K562 (cell line): Measurements from ENCODE around the gene NOTCH1. TPM values are rescaled to one million over a fixed set of nuclear protein-coding genes. Genes with fewer than 3 reads are reported as not detected.

ENCODE experiments used
- CXXC5 ChIP-seq: fragments of 250-450 bp; sonication (Bioruptor Pico); IDR thresholded peaks from 2 replicates; pipeline ENCODE4 v1.8.0; 2022; ENCODE audit warnings: inconsistent platforms, mild to moderate bottlenecking, moderate library complexity
- FOSL1 ChIP-seq: fragments of 200-800 bp; sonication (Bioruptor generic); conservative IDR thresholded peaks from 2 replicates; pipeline ENCODE4 v1.6.1; 2016; ENCODE audit warnings: missing genetic modification characterization, missing compliant biosample characterization
- FOXA3 ChIP-seq, 2 experiments: fragments of 450-650 bp in 1 of 2; sonication (generic) in 1 of 2; formaldehyde crosslinking; IDR thresholded peaks in 1 of 2; conservative IDR thresholded peaks in 1 of 2; 2 replicates each; pipeline versions ENCODE4 v1.4.0 to v1.8.0; 2020 to 2022; ENCODE audit warnings: mild to moderate bottlenecking in 2 of 2, missing genetic modification reagents in 1 of 2
- ZNF830 ChIP-seq: fragments of 250-450 bp; sonication (Bioruptor Pico); IDR thresholded peaks from 2 replicates; pipeline ENCODE4 v1.5.0; 2021; ENCODE audit warnings: mild to moderate bottlenecking
- polyA plus RNA-seq, 8 experiments: library from polyadenylated mRNA; depleted of rRNA in 4 of 8; stranded (reverse) in 5 of 8; unstranded in 3 of 8; fragments of >200 nt; fragmentation: Nextera tagmentation in 2 of 8; fragmentation: Illumina TruSeq in 1 of 8; extraction: Ambion mirVana in 2 of 8; extraction: Trizol in 1 of 8; gene quantifications; 2 replicates each; pipeline versions ENCODE4 v1.2.1 to v1.2.3, GENCODE V29; 2011 to 2014; ENCODE audit warnings: inconsistent platforms in 1 of 8, missing spikeins in 1 of 8
- total RNA-seq, 7 experiments: library from RNA; depleted of rRNA in 6 of 7; stranded (reverse); fragments of >200 nt in 6 of 7; fragmentation: Illumina TruSeq in 2 of 7; extraction: Trizol in 2 of 7; gene quantifications; 2 replicates each; pipeline versions ENCODE4 v1.2.1 to v1.2.3, GENCODE V29; 2011 to 2021; ENCODE audit warnings: low replicate concordance in 1 of 7
- TF ChIP-seq, protein P1 (sequence below), 2 experiments: fragments of 450-650 bp; formaldehyde crosslinking in 1 of 2; IDR thresholded peaks; 2 replicates each; pipeline versions ENCODE4 v1.4.0 to v1.6.1; 2014 to 2020; ENCODE audit warnings: mild to moderate bottlenecking in 2 of 2, borderline replicate concordance in 1 of 2, low read depth in 1 of 2
- TF ChIP-seq, protein P2 (sequence below): fragments of 200-800 bp; sonication (Bioruptor generic); IDR thresholded peaks from 2 replicates; pipeline ENCODE4 v1.6.1; 2016; ENCODE audit warnings: missing genetic modification characterization, missing compliant biosample characterization
- TF ChIP-seq, protein P3 (sequence below): fragments of 250-450 bp; sonication (Bioruptor Pico); IDR thresholded peaks from 2 replicates; pipeline ENCODE4 v1.4.0; 2020; ENCODE audit warnings: borderline replicate concordance
- TF ChIP-seq, protein P4 (sequence below): fragments of 250-450 bp; sonication (Bioruptor Pico); IDR thresholded peaks from 2 replicates; pipeline ENCODE4 v1.8.0; 2021; ENCODE audit warnings: borderline replicate concordance, mild to moderate bottlenecking, moderate library complexity; ENCODE audit not compliant: poor library complexity, severe bottlenecking

NOTCH1 gene
- total and polyA plus RNA-seq, 9 of the 15 experiments (the other 6 are each of a cell fraction or from before 2014, with no cell fraction given) = 0.03 to 31.4 (median 2.3) TPM

DNA sequence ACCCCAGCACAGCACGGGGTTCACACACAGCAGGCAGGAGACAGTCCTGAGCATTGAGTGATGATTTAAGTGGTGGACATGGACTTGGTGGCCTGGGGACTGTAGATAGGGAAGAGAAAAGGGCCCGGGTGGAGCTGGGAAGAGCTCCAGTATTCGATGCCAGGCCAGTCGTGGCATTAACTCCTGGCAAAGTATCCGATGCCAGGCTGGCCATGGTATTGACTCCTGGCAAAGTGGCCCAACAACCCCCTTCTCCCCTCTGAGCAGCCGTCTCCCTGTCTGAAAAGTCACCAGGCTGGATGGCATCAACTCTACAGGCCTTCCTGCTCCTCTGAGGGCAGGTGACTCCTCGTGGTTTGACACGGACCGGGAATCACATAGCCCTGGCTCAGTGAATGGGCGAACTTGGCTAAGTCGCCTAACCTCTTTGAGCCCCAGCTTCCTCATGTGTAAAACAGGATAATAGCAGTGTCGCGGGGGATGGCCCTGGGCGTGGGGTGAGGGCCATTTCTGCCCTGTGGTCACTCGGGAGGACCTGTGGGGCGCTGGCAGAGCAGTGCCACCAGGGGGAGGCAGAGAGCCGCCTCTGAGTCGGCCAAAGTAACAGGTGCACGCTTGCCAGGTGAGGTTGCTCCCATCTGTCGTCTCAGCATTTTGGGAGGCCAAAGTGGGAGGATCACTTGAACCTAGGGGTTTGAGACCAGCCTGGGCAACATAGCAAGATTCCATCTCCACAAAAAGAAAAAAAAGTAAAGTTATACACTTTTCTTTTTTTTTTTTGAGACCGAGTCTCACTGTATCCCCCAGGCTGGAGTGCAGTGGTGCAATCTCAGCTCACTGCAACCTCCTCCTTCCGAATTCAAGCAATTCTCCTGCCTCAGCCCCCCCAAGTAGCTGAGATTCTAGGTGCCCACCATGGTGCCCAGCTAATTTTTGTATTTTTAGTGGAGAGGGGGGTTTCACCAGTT is 57.3 kb downstream of the NOTCH1 start (continued):
- TF ChIP-seq, protein P1, sequence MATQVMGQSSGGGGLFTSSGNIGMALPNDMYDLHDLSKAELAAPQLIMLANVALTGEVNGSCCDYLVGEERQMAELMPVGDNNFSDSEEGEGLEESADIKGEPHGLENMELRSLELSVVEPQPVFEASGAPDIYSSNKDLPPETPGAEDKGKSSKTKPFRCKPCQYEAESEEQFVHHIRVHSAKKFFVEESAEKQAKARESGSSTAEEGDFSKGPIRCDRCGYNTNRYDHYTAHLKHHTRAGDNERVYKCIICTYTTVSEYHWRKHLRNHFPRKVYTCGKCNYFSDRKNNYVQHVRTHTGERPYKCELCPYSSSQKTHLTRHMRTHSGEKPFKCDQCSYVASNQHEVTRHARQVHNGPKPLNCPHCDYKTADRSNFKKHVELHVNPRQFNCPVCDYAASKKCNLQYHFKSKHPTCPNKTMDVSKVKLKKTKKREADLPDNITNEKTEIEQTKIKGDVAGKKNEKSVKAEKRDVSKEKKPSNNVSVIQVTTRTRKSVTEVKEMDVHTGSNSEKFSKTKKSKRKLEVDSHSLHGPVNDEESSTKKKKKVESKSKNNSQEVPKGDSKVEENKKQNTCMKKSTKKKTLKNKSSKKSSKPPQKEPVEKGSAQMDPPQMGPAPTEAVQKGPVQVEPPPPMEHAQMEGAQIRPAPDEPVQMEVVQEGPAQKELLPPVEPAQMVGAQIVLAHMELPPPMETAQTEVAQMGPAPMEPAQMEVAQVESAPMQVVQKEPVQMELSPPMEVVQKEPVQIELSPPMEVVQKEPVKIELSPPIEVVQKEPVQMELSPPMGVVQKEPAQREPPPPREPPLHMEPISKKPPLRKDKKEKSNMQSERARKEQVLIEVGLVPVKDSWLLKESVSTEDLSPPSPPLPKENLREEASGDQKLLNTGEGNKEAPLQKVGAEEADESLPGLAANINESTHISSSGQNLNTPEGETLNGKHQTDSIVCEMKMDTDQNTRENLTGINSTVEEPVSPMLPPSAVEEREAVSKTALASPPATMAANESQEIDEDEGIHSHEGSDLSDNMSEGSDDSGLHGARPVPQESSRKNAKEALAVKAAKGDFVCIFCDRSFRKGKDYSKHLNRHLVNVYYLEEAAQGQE (IDR thresholded peaks at IDR 0.05; ENCODE audit: borderline replicate concordance) = peak; percentile 94
- TF ChIP-seq, protein P1 (CRISPR knock-in tag; IDR thresholded peaks at IDR 0.05; ENCODE audit: low read depth) = no peak
- TF ChIP-seq, protein P2, sequence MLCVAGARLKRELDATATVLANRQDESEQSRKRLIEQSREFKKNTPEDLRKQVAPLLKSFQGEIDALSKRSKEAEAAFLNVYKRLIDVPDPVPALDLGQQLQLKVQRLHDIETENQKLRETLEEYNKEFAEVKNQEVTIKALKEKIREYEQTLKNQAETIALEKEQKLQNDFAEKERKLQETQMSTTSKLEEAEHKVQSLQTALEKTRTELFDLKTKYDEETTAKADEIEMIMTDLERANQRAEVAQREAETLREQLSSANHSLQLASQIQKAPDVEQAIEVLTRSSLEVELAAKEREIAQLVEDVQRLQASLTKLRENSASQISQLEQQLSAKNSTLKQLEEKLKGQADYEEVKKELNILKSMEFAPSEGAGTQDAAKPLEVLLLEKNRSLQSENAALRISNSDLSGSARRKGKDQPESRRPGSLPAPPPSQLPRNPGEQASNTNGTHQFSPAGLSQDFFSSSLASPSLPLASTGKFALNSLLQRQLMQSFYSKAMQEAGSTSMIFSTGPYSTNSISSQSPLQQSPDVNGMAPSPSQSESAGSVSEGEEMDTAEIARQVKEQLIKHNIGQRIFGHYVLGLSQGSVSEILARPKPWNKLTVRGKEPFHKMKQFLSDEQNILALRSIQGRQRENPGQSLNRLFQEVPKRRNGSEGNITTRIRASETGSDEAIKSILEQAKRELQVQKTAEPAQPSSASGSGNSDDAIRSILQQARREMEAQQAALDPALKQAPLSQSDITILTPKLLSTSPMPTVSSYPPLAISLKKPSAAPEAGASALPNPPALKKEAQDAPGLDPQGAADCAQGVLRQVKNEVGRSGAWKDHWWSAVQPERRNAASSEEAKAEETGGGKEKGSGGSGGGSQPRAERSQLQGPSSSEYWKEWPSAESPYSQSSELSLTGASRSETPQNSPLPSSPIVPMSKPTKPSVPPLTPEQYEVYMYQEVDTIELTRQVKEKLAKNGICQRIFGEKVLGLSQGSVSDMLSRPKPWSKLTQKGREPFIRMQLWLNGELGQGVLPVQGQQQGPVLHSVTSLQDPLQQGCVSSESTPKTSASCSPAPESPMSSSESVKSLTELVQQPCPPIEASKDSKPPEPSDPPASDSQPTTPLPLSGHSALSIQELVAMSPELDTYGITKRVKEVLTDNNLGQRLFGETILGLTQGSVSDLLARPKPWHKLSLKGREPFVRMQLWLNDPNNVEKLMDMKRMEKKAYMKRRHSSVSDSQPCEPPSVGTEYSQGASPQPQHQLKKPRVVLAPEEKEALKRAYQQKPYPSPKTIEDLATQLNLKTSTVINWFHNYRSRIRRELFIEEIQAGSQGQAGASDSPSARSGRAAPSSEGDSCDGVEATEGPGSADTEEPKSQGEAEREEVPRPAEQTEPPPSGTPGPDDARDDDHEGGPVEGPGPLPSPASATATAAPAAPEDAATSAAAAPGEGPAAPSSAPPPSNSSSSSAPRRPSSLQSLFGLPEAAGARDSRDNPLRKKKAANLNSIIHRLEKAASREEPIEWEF (CRISPR knock-in tag) = no peak
- TF ChIP-seq CXXC5 (CRISPR knock-in tag) (no peak), FOXA3 (CRISPR knock-in tag; conservative IDR thresholded peaks at IDR 0.05 in 1 of 2, IDR thresholded peaks at IDR 0.05 in 1 of 2) (no peak), FOSL1 (tag) (no peak), ZNF830 (CRISPR knock-in tag) (no peak)
- TF ChIP-seq, protein P3, sequence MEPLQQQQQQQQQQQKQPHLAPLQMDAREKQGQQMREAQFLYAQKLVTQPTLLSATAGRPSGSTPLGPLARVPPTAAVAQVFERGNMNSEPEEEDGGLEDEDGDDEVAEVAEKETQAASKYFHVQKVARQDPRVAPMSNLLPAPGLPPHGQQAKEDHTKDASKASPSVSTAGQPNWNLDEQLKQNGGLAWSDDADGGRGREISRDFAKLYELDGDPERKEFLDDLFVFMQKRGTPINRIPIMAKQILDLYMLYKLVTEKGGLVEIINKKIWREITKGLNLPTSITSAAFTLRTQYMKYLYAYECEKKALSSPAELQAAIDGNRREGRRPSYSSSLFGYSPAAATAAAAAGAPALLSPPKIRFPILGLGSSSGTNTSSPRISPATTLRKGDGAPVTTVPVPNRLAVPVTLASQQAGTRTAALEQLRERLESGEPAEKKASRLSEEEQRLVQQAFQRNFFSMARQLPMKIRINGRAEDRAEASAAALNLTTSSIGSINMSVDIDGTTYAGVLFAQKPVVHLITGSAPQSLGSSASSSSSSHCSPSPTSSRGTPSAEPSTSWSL (CRISPR knock-in tag) = no peak
- TF ChIP-seq, protein P4, sequence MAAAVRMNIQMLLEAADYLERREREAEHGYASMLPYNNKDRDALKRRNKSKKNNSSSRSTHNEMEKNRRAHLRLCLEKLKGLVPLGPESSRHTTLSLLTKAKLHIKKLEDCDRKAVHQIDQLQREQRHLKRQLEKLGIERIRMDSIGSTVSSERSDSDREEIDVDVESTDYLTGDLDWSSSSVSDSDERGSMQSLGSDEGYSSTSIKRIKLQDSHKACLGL = no peak
